Vagina (tissue), 2 donors: ENCODE results near the gene DROSHA.

Source experiments
- CTCF ChIP-seq, 3 experiments: fragments of 450-650 bp in 2 of 3; fragments of 200-600 bp in 1 of 3; sonication (generic) in 1 of 3; IDR thresholded peaks; one replicate each; pipeline ENCODE4 v1.5.1; 2017 to 2019; ENCODE audit warnings: antibody characterized with exemption in 3 of 3, mild to moderate bottlenecking in 2 of 3, moderate library complexity in 2 of 3
- POLR2A ChIP-seq, 2 donors: fragments of 450-650 bp; IDR thresholded peaks; one replicate each; pipeline ENCODE4 v1.6.1; 2017; ENCODE audit warnings: antibody characterized with exemption in 2 of 2, mild to moderate bottlenecking in 2 of 2, moderate library complexity in 2 of 2
- POLR2AphosphoS5 ChIP-seq, 2 donors: sonication (generic); formaldehyde crosslinking; IDR thresholded peaks; one replicate each; pipeline ENCODE4 v1.9.0; 2017; ENCODE audit warnings: antibody characterized with exemption in 2 of 2, mild to moderate bottlenecking in 2 of 2, low read depth in 1 of 2; ENCODE audit not compliant: insufficient read depth in 1 of 2

- TF ChIP-seq POLR2A (IDR thresholded peaks at IDR 0.05) = no peak
- TF ChIP-seq CTCF (IDR thresholded peaks at IDR 0.05) = no peak
- no peak for TF ChIP-seq POLR2AphosphoS5 (IDR thresholded peaks at IDR 0.05; ENCODE audit: insufficient read depth in 1 of 2, low read depth in 1 of 2)
Observed at GRCh38 chr5:31404325-31404724, 127.6 kb downstream of the DROSHA start.
